Spleen (tissue), 7 donors: ENCODE measurements around the gene FOXA3.

ENCODE experiments used
- CTCF ChIP-seq, 11 experiments: fragments of 200-600 bp in 7 of 11; fragments of 450-650 bp in 4 of 11; sonication (generic) in 4 of 11; IDR thresholded peaks in 8 of 11; conservative IDR thresholded peaks in 3 of 11; 1 replicate in 7 of 11; 2 replicates in 4 of 11; pipeline versions ENCODE4 v1.4.0 to v1.8.0; 2016 to 2021; ENCODE audit warnings: antibody characterized with exemption in 11 of 11, inconsistent platforms in 4 of 11, mild to moderate bottlenecking in 1 of 11
- POLR2A ChIP-seq, 3 donors: fragments of 450-650 bp; IDR thresholded peaks; one replicate each; pipeline ENCODE4 v1.5.1; 2017; ENCODE audit warnings: antibody characterized with exemption in 3 of 3, mild to moderate bottlenecking in 1 of 3
- POLR2AphosphoS5 ChIP-seq, 3 donors: sonication (generic); formaldehyde crosslinking; IDR thresholded peaks; one replicate each; pipeline ENCODE4 v1.5.1; 2017; ENCODE audit warnings: antibody characterized with exemption in 3 of 3
- donor health status: DM: no; HTN: no; CAD: no; lungs with moderate emphysema.
- donor health status: DM: no; HTN: no; CAD: no.
- donor health status: DM: no; HTN: no; CAD: no.

GRCh38 chr19:45890877-45891276 lies 26.8 kb downstream of the FOXA3 start:
- TF ChIP-seq POLR2AphosphoS5 (IDR thresholded peaks at IDR 0.05) (no peak), CTCF (IDR thresholded peaks at IDR 0.05 in 8 of 11, conservative IDR thresholded peaks at IDR 0.05 in 3 of 11) (no peak), POLR2A (IDR thresholded peaks at IDR 0.05) (no peak)
